ENCODE measurements around the gene SFXN1. TPM values are rescaled to one million over a fixed set of nuclear protein-coding genes. Genes with fewer than 3 reads are reported as not detected.

The SFXN1 gene
- total RNA-seq, 1 donor from 2014 or later = 84.3 TPM

GRCh38 chr5:175464074-175464941, 14.1 kb upstream of the SFXN1 start:
- Mint-ChIP-seq H3K27ac (no peak overlapping the region), H3K27me3 (peaks cover 17% of the 10 kb centered on the region), H3K4me3 (no peak overlapping the region), H3K36me3 (no peaks in the 10 kb centered on the region), H3K4me1 (ENCODE audit: unreplicated experiment) (peaks cover 12% of the 10 kb centered on the region), H3K9me3 (no peaks in the 10 kb centered on the region)
- DNase-seq (ENCODE audit: extremely low spot score, unreplicated experiment) = no peak
- TF ChIP-seq CTCF (conservative IDR thresholded peaks at IDR 0.05) = peak; percentile 81

- peaks cover 12% of the 10 kb centered on the region for H3K4me1 Mint-ChIP-seq (ENCODE audit: unreplicated experiment)
Measured at GRCh38 chr5:175464942-175465233, 13.5 kb upstream of the SFXN1 start.

GRCh38 chr5:175465282-175465681, 13.1 kb upstream of the SFXN1 start:
- H3K27me3 Mint-ChIP-seq = peaks cover 17% of the 10 kb centered on the region
- no peak overlapping the region for H3K4me3 Mint-ChIP-seq
- peaks cover 13% of the 10 kb centered on the region for H3K4me1 Mint-ChIP-seq (ENCODE audit: unreplicated experiment)
- no peak for DNase-seq (ENCODE audit: extremely low spot score, unreplicated experiment)
- H3K36me3 Mint-ChIP-seq = no peaks in the 10 kb centered on the region
- no peaks in the 10 kb centered on the region for H3K9me3 Mint-ChIP-seq
- no peak overlapping the region for H3K27ac Mint-ChIP-seq
- no peak for TF ChIP-seq CTCF (conservative IDR thresholded peaks at IDR 0.05)

More at GRCh38 chr5:175464942-175465233, 13.5 kb upstream of the SFXN1 start:
- DNase-seq (ENCODE audit: extremely low spot score, unreplicated experiment) = no peak
- Mint-ChIP-seq H3K27ac (no peak overlapping the region), H3K36me3 (no peaks in the 10 kb centered on the region), H3K4me3 (no peak overlapping the region), H3K27me3 (peaks cover 17% of the 10 kb centered on the region), H3K9me3 (no peaks in the 10 kb centered on the region)
- no peak for TF ChIP-seq CTCF (conservative IDR thresholded peaks at IDR 0.05)

- Mint-ChIP-seq H3K36me3 (no peaks in the 10 kb centered on the region), H3K27me3 (peaks cover 17% of the 10 kb centered on the region), H3K4me1 (ENCODE audit: unreplicated experiment) (peaks cover 19% of the 10 kb centered on the region), H3K27ac (no peak overlapping the region), H3K9me3 (no peaks in the 10 kb centered on the region), H3K4me3 (no peak overlapping the region)
- no peak for TF ChIP-seq CTCF (conservative IDR thresholded peaks at IDR 0.05)
- DNase-seq (ENCODE audit: extremely low spot score, unreplicated experiment) = no peak
Measured at GRCh38 chr5:175466700-175467318, 11.6 kb upstream of the SFXN1 start.

- no peak for TF ChIP-seq CTCF (conservative IDR thresholded peaks at IDR 0.05)
- no peak for DNase-seq (ENCODE audit: extremely low spot score, unreplicated experiment)
- peaks cover 19% of the 10 kb centered on the region for H3K4me1 Mint-ChIP-seq (ENCODE audit: unreplicated experiment)
- H3K4me3 Mint-ChIP-seq = no peak overlapping the region
- no peak overlapping the region for H3K27ac Mint-ChIP-seq
- H3K27me3 Mint-ChIP-seq = peaks cover 14% of the 10 kb centered on the region
- no peaks in the 10 kb centered on the region for H3K36me3 Mint-ChIP-seq
- H3K9me3 Mint-ChIP-seq = no peaks in the 10 kb centered on the region
Measured at GRCh38 chr5:175467983-175468690, 10.2 kb upstream of the SFXN1 start.

All from type B pancreatic cell (in vitro differentiated cells).